Measurements from ENCODE around the gene RRM2. TPM values are rescaled to one million over a fixed set of nuclear protein-coding genes. Genes with fewer than 3 reads are reported as not detected.

The RRM2 gene
- total and polyA plus RNA-seq, 2 experiments from 2014 or later: 15.2 to 49.7 TPM

DNA sequence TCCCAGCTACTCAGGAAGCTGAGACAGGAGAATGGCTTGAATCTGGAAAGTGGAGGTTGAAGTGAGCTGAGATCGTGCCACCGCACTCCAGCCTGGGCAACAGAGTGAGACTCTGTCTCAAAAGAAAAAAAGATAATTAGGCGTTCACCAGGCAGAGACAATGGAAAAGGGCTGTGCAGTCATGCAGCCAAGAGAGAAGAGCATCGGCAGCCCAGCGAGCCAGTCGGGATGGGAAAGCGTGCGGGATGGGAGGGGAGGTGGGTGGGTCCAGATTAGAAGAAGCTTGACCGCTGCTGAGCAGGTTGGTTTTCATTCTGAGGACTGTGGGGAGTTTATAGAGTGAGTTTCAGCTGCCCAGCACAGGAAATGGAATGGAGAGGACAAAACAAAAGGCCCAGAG is 27.4 kb upstream of the RRM2 start:
- Histone ChIP-seq H2AFZ (no peak overlapping the region), H3K79me2 (no peaks in the 10 kb centered on the region), H3K9me3 (ENCODE audit: low read depth) (no peaks in the 10 kb centered on the region), H3K9me2 (replicated peaks; ENCODE audit: insufficient read depth) (no peaks in the 10 kb centered on the region), H3K4me3 (no peak overlapping the region), H3K4me1 (ENCODE audit: insufficient read depth) (no peaks in the 10 kb centered on the region), H3K27me3 (no peaks in the 10 kb centered on the region), H4K20me1 (ENCODE audit: insufficient read depth, poor library complexity, severe bottlenecking) (no peaks in the 10 kb centered on the region), H3K36me3 (replicated peaks; ENCODE audit: insufficient read depth, low read depth) (no peaks in the 10 kb centered on the region), H3K27ac (no peak overlapping the region), H3K4me2 (no peak overlapping the region)
- TF ChIP-seq EZH2 (IDR thresholded peaks at IDR 0.05; ENCODE audit: borderline replicate concordance) (no peak), EZH2phosphoT487 (IDR thresholded peaks at IDR 0.05; ENCODE audit: low read depth, severe bottlenecking, unreplicated experiment) (no peak)
- TF ChIP-seq, protein P1, sequence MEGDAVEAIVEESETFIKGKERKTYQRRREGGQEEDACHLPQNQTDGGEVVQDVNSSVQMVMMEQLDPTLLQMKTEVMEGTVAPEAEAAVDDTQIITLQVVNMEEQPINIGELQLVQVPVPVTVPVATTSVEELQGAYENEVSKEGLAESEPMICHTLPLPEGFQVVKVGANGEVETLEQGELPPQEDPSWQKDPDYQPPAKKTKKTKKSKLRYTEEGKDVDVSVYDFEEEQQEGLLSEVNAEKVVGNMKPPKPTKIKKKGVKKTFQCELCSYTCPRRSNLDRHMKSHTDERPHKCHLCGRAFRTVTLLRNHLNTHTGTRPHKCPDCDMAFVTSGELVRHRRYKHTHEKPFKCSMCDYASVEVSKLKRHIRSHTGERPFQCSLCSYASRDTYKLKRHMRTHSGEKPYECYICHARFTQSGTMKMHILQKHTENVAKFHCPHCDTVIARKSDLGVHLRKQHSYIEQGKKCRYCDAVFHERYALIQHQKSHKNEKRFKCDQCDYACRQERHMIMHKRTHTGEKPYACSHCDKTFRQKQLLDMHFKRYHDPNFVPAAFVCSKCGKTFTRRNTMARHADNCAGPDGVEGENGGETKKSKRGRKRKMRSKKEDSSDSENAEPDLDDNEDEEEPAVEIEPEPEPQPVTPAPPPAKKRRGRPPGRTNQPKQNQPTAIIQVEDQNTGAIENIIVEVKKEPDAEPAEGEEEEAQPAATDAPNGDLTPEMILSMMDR (IDR thresholded peaks at IDR 0.05; ENCODE audit: poor library complexity): no peak
- DNase-seq (ENCODE audit: low spot score): no peak
- 97% methylated on average over 9 of the region's 9 CpGs for WGBS (ENCODE audit: low lambda C conversion rate, missing lambda C conversion rate)

DNA sequence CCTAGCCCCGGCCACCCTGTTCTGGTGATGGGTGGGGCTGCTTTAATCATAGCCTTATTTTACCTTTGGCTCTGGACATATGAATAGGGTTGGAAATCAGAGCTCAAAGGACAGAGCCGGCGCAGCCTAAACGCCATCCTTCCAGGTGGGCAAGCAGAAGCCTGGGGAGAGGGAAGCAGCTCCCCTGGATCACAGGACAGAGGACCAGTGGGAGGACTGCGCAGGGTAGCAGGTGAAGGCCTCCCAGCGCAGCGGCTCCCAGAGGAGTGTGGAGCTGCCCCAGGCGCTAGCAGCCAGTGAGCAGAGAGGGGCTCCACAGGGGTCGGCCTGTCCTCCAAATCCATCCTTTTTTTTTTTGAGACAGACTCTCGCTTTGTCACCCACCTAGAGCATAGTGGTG is 25.9 kb upstream of the RRM2 start:
- Histone ChIP-seq H3K4me1 (ENCODE audit: insufficient read depth) (no peaks in the 10 kb centered on the region), H3K9me2 (replicated peaks; ENCODE audit: insufficient read depth) (no peaks in the 10 kb centered on the region), H2AFZ (no peak overlapping the region), H4K20me1 (ENCODE audit: insufficient read depth, poor library complexity, severe bottlenecking) (no peaks in the 10 kb centered on the region), H3K4me2 (no peak overlapping the region), H3K4me3 (no peak overlapping the region), H3K9me3 (ENCODE audit: low read depth) (no peaks in the 10 kb centered on the region), H3K36me3 (replicated peaks; ENCODE audit: insufficient read depth, low read depth) (no peaks in the 10 kb centered on the region), H3K27ac (no peak overlapping the region), H3K79me2 (no peaks in the 10 kb centered on the region), H3K27me3 (no peaks in the 10 kb centered on the region)
- no peak for DNase-seq (ENCODE audit: low spot score)
- TF ChIP-seq, protein P1 (IDR thresholded peaks at IDR 0.05; ENCODE audit: poor library complexity): no peak
- TF ChIP-seq EZH2phosphoT487 (IDR thresholded peaks at IDR 0.05; ENCODE audit: low read depth, severe bottlenecking, unreplicated experiment) (no peak), EZH2 (IDR thresholded peaks at IDR 0.05; ENCODE audit: borderline replicate concordance) (no peak)
- 90% methylated on average over 9 of the region's 10 CpGs for WGBS (ENCODE audit: low lambda C conversion rate, missing lambda C conversion rate)

DNA sequence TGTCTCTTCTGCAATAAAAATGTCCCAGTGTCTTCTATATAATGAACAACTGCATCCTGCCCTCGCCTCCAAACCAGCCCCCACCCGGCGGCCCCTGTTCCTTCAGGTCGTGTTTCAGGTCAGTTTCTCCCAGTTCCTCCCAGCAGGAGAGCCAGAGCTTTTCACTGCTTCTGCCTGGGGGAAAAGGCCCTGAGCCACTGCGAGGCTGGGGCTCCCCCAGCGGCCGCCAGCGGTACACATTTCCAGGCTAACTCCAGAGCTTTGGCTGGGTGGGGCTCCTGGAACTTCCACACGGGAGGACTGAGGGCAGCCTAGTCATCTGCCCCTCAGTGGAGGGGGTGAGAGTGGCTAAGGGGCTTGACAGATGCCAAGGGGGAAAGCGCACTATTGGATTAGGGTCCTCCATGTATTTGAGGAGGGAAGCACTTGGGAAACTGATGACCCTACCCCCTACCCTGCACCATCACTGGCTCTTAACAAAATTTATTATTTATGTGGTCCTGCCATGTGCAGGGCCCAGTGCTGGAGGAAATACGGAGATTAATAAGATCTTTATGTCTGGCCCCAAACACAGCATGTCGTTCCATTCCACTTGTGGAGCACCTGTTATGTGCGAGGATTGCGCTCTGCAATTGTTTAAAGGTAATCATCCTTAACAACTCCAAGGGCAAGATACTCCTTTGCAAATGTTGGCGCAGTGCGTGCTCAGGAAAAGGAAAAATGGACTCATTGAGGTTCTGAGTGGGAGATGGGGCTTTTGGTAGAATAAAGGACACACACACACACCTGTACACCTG is 25.0 kb upstream of the RRM2 start:
- DNase-seq (ENCODE audit: low spot score): peak; percentile 86
- WGBS (ENCODE audit: low lambda C conversion rate, missing lambda C conversion rate): 37% methylated on average over 16 of the region's 16 CpGs
- H3K79me2 ChIP-seq: no peaks in the 10 kb centered on the region

More for the DNA sequence above, 25.0 kb upstream of the RRM2 start:
- H3K27me3 ChIP-seq: no peaks in the 10 kb centered on the region
- H3K36me3 ChIP-seq (replicated peaks; ENCODE audit: insufficient read depth, low read depth): no peaks in the 10 kb centered on the region
- no peaks in the 10 kb centered on the region for H3K9me2 ChIP-seq (replicated peaks; ENCODE audit: insufficient read depth)
- no peak overlapping the region for H3K27ac ChIP-seq
- H3K4me3 ChIP-seq: no peak overlapping the region
- H2AFZ ChIP-seq: no peak overlapping the region
- H3K4me1 ChIP-seq (ENCODE audit: insufficient read depth): no peaks in the 10 kb centered on the region
- no peaks in the 10 kb centered on the region for H4K20me1 ChIP-seq (ENCODE audit: insufficient read depth, poor library complexity, severe bottlenecking)
- H3K4me2 ChIP-seq: no peak overlapping the region
- H3K9me3 ChIP-seq (ENCODE audit: low read depth): no peaks in the 10 kb centered on the region
- TF ChIP-seq, protein P1 (IDR thresholded peaks at IDR 0.05; ENCODE audit: poor library complexity): peak; percentile 76
- TF ChIP-seq EZH2phosphoT487 (IDR thresholded peaks at IDR 0.05; ENCODE audit: low read depth, severe bottlenecking, unreplicated experiment): no peak
